Neural cell (in vitro differentiated cells): ENCODE results near the gene DNM1. TPM values are rescaled to one million over a fixed set of nuclear protein-coding genes. Genes with fewer than 3 reads are reported as not detected.

Experiments used
- polyA plus RNA-seq: library from polyadenylated mRNA; depleted of rRNA; stranded (reverse); fragments of >200 nt; gene quantifications from 2 replicates; pipeline ENCODE4 v1.2.3, GENCODE V29; 2014
- small RNA-seq, 3 experiments: library from RNA; depleted of rRNA; stranded (forward); fragments of <200 nt; gene quantifications; one replicate each; pipeline ENCODE3, GENCODE V24; 2012

DNM1 gene
- polyA plus RNA-seq, 1 donor from 2014 or later, result 104 TPM

Small RNA genes within 50 kb of the gene (small RNA-seq; reads per million reads assigned to genes)
- gene MIR199B (2.8 to 5.8 (median 3.5) reads per million in 3 experiments), gene MIR3154 (0 reads per million in 3 experiments)

Other genes starting within 250 kb of the DNM1 start
- gene EEIG1, start 222.4 kb upstream of the DNM1 start, polyA plus RNA-seq, result 6.7 and 18.5 TPM in 2 replicates
- 9.9 and 10.2 TPM in 2 replicates for gene NAIF1, start 136.1 kb upstream of the DNM1 start, polyA plus RNA-seq
- 43.7 and 50.7 TPM in 2 replicates for gene SLC25A25, start 135.1 kb upstream of the DNM1 start, polyA plus RNA-seq
- 55.9 and 68.0 TPM in 2 replicates for gene PTGES2, start 75.7 kb upstream of the DNM1 start, polyA plus RNA-seq
- gene LCN2, start 53.9 kb upstream of the DNM1 start, polyA plus RNA-seq, result not detected in 2 replicates
- gene BBLN, start 43.1 kb upstream of the DNM1 start, polyA plus RNA-seq, result 270 and 330 TPM in 2 replicates
- gene CIZ1, start 11.8 kb upstream of the DNM1 start, polyA plus RNA-seq, result 25.6 and 27.8 TPM in 2 replicates
- 44.3 and 46.3 TPM in 2 replicates for gene GOLGA2, start 72.6 kb downstream of the DNM1 start, polyA plus RNA-seq
- 43.0 and 67.1 TPM in 2 replicates for gene SWI5, start 72.9 kb downstream of the DNM1 start, polyA plus RNA-seq
- 22.3 and 31.0 TPM in 2 replicates for gene TRUB2, start 119.1 kb downstream of the DNM1 start, polyA plus RNA-seq
- gene COQ4, start 119.5 kb downstream of the DNM1 start, polyA plus RNA-seq, result 94.5 and 108 TPM in 2 replicates
- gene SLC27A4, start 137.1 kb downstream of the DNM1 start, polyA plus RNA-seq, result 31.6 and 34.2 TPM in 2 replicates
- 66.0 and 80.8 TPM in 2 replicates for gene URM1, start 168.0 kb downstream of the DNM1 start, polyA plus RNA-seq
- 1.1 and 1.8 TPM in 2 replicates for gene CERCAM, start 217.5 kb downstream of the DNM1 start, polyA plus RNA-seq